Naive B cell (primary cell): ENCODE results near the gene SLC25A36. TPM values are rescaled to one million over a fixed set of nuclear protein-coding genes. Genes with fewer than 3 reads are reported as not detected.
"Not testable (repeated sequence)": the region's sequence is repeated elsewhere in the genome, so short reads cannot be mapped to it uniquely, and the experiment has no call there.

Source experiments
- ATAC-seq, 2 donors: fragments of 150-1000 bp; cut with Tn5 transposase; 2 replicates each; pipeline ENCODE4 v1.10.0; 2021; ENCODE audit warnings: low read depth in 2 of 2, mild to moderate bottlenecking in 2 of 2, moderate library complexity in 2 of 2
- DNase-seq: peaks from one replicate; pipeline ENCODE4 v3.0.0; 2022
- H3K27ac Mint-ChIP-seq, 6 donors: one replicate each; pipeline ENCODE4 v1.8.0; 2020 to 2022; ENCODE audit warnings: mild to moderate bottlenecking in 6 of 6, mixed read lengths in 6 of 6, moderate library complexity in 5 of 6, inconsistent platforms in 2 of 6
- H3K27me3 Mint-ChIP-seq, 3 donors: one replicate each; pipeline ENCODE4 v1.8.0; 2021 to 2022; ENCODE audit warnings: mixed read lengths in 3 of 3, mild to moderate bottlenecking in 1 of 3
- H3K36me3 Mint-ChIP-seq, 2 donors: one replicate each; pipeline ENCODE4 v1.8.0; 2020 to 2022; ENCODE audit warnings: mixed read lengths in 2 of 2, inconsistent platforms in 1 of 2, mild to moderate bottlenecking in 1 of 2
- H3K4me1 Mint-ChIP-seq, 3 donors: one replicate each; pipeline ENCODE4 v1.8.0; 2020 to 2022; ENCODE audit warnings: mixed read lengths in 3 of 3, inconsistent platforms in 1 of 3, mild to moderate bottlenecking in 1 of 3, moderate library complexity in 1 of 3
- H3K4me3 Mint-ChIP-seq, 8 donors: one replicate each; pipeline ENCODE4 v1.8.0; 2020 to 2022; ENCODE audit warnings: mild to moderate bottlenecking in 8 of 8, mixed read lengths in 8 of 8, moderate library complexity in 8 of 8, inconsistent platforms in 2 of 8
- H3K9me3 Mint-ChIP-seq, 7 donors: one replicate each; pipeline ENCODE4 v1.8.0; 2020 to 2022; ENCODE audit warnings: mixed read lengths in 7 of 7, mild to moderate bottlenecking in 5 of 7, inconsistent platforms in 2 of 7, moderate library complexity in 1 of 7
- polyA plus RNA-seq, 6 donors: library from polyadenylated mRNA; unstranded; fragments of 300-500 nt; fragmentation: Illumina TruSeq; gene quantifications; one replicate each; pipeline ENCODE4 v1.2.3, GENCODE V29; 2021; ENCODE audit warnings: low read depth in 6 of 6

SLC25A36 gene
- polyA plus RNA-seq, 6 donors from 2014 or later: 21.2 to 78.3 (median 57.5) TPM

GRCh38 chr3:140942221-140943104 is 827 bp downstream of the SLC25A36 start:
- H3K27ac Mint-ChIP-seq: peak overlapping the region; percentile 97 to 100 (median 98)
- peaks cover 0 to 7% of the 10 kb centered on the region in 2 donors for H3K36me3 Mint-ChIP-seq
- H3K27me3 Mint-ChIP-seq: peaks cover 0 to 5% (median 0%) of the 10 kb centered on the region in 3 donors
- H3K4me3 Mint-ChIP-seq: peak overlapping the region; percentile 84 to 98 (median 96)
- peaks cover 0 to 8% (median 0%) of the 10 kb centered on the region in 7 donors for H3K9me3 Mint-ChIP-seq
- DNase-seq (no peak), ATAC-seq (peak; percentile 13 to 15)
- peaks cover 38 to 55% (median 45%) of the 10 kb centered on the region in 3 donors for H3K4me1 Mint-ChIP-seq

GRCh38 chr3:140943781-140944552 is 2.3 kb downstream of the SLC25A36 start:
- peak overlapping the region in 6 of 8 donors; percentile 84 to 98 (median 95) for H3K4me3 Mint-ChIP-seq
- no peaks in the 10 kb centered on the region for H3K27me3 Mint-ChIP-seq
- peaks cover 42 to 59% (median 52%) of the 10 kb centered on the region in 3 donors for H3K4me1 Mint-ChIP-seq
- DNase-seq (no peak), ATAC-seq (no peak)
- peaks cover 0 to 7% of the 10 kb centered on the region in 2 donors for H3K36me3 Mint-ChIP-seq
- peak overlapping the region in 5 of 6 donors; percentile 97 to 100 (median 98) for H3K27ac Mint-ChIP-seq
- peaks cover 0 to 8% (median 0%) of the 10 kb centered on the region in 7 donors for H3K9me3 Mint-ChIP-seq

GRCh38 chr3:140948460-140949249 is 7.0 kb downstream of the SLC25A36 start:
- ATAC-seq: no peak
- DNase-seq: no peak
- peaks cover 38 to 67% (median 61%) of the 10 kb centered on the region in 3 donors for H3K4me1 Mint-ChIP-seq
- no peaks in the 10 kb centered on the region for H3K27me3 Mint-ChIP-seq
- peaks cover 0 to 7% of the 10 kb centered on the region in 2 donors for H3K36me3 Mint-ChIP-seq
- peak overlapping the region in 1 of 6 donors; percentile 33 for H3K27ac Mint-ChIP-seq
- H3K9me3 Mint-ChIP-seq: no peaks in the 10 kb centered on the region
- no peak overlapping the region for H3K4me3 Mint-ChIP-seq

- no peaks in the 10 kb centered on the region for H3K27me3 Mint-ChIP-seq
- H3K27ac Mint-ChIP-seq: peak overlapping the region in 1 of 6 donors; percentile 59
- DNase-seq (no peak), ATAC-seq (no peak)
- H3K36me3 Mint-ChIP-seq: peaks cover 0 to 7% of the 10 kb centered on the region in 2 donors
- H3K4me3 Mint-ChIP-seq: no peak overlapping the region
- H3K4me1 Mint-ChIP-seq: peaks cover 31 to 59% (median 54%) of the 10 kb centered on the region in 3 donors
- H3K9me3 Mint-ChIP-seq: no peaks in the 10 kb centered on the region
Measured at GRCh38 chr3:140950144-140950543, 8.5 kb downstream of the SLC25A36 start.

GRCh38 chr3:140950863-140951262 is 9.2 kb downstream of the SLC25A36 start:
- peak overlapping the region in 1 of 6 donors; percentile 59 for H3K27ac Mint-ChIP-seq
- H3K4me1 Mint-ChIP-seq: peaks cover 29 to 62% (median 52%) of the 10 kb centered on the region in 3 donors
- peak overlapping the region in 1 of 8 donors; percentile 23 for H3K4me3 Mint-ChIP-seq
- ATAC-seq: no peak
- no peak for DNase-seq
- H3K27me3 Mint-ChIP-seq: no peaks in the 10 kb centered on the region
- no peaks in the 10 kb centered on the region for H3K9me3 Mint-ChIP-seq
- peaks cover 0 to 7% of the 10 kb centered on the region in 2 donors for H3K36me3 Mint-ChIP-seq

- H3K36me3 Mint-ChIP-seq, H3K4me3 Mint-ChIP-seq, H3K27ac Mint-ChIP-seq, ATAC-seq, H3K9me3 Mint-ChIP-seq, DNase-seq, H3K27me3 Mint-ChIP-seq: not testable (repeated sequence)
- H3K4me1 Mint-ChIP-seq: peaks cover 20 to 56% (median 48%) of the 10 kb centered on the region in 3 donors
Measured at GRCh38 chr3:140951750-140952149, 10.1 kb downstream of the SLC25A36 start.

- Mint-ChIP-seq H3K4me1 (peaks cover 18 to 47% (median 44%) of the 10 kb centered on the region in 3 donors), H3K9me3 (no peaks in the 10 kb centered on the region), H3K27ac (no peak overlapping the region), H3K27me3 (no peaks in the 10 kb centered on the region), H3K4me3 (no peak overlapping the region), H3K36me3 (peaks cover 0 to 4% of the 10 kb centered on the region in 2 donors)
- ATAC-seq: no peak
- no peak for DNase-seq
Measured at GRCh38 chr3:140953028-140953960, 11.7 kb downstream of the SLC25A36 start.

- H3K27ac Mint-ChIP-seq: peak overlapping the region in 1 of 6 donors; percentile 6
- no peaks in the 10 kb centered on the region for H3K9me3 Mint-ChIP-seq
- H3K4me1 Mint-ChIP-seq: peaks cover 18 to 42% (median 38%) of the 10 kb centered on the region in 3 donors
- H3K36me3 Mint-ChIP-seq: peaks cover 0 to 9% of the 10 kb centered on the region in 2 donors
- no peaks in the 10 kb centered on the region for H3K27me3 Mint-ChIP-seq
- H3K4me3 Mint-ChIP-seq: no peak overlapping the region
- ATAC-seq: no peak
- DNase-seq: no peak
Measured at GRCh38 chr3:140954576-140954975, 12.9 kb downstream of the SLC25A36 start.

- ATAC-seq: no peak
- Mint-ChIP-seq H3K4me3 (no peak overlapping the region), H3K4me1 (peaks cover 11 to 32% (median 30%) of the 10 kb centered on the region in 3 donors)
Measured at GRCh38 chr3:140955645-140956044, 14.0 kb downstream of the SLC25A36 start.

GRCh38 chr3:140956058-140956835 is 14.6 kb downstream of the SLC25A36 start:
- no peak for DNase-seq
- H3K4me3 Mint-ChIP-seq: no peak overlapping the region
- H3K27me3 Mint-ChIP-seq: no peaks in the 10 kb centered on the region
- H3K4me1 Mint-ChIP-seq: peaks cover 6 to 27% (median 26%) of the 10 kb centered on the region in 3 donors
- ATAC-seq: no peak
- H3K27ac Mint-ChIP-seq: peak overlapping the region in 3 of 6 donors; percentile 41 to 69 (median 59)
- H3K36me3 Mint-ChIP-seq: peaks cover 0 to 9% of the 10 kb centered on the region in 2 donors
- no peaks in the 10 kb centered on the region for H3K9me3 Mint-ChIP-seq

More at GRCh38 chr3:140955645-140956044, 14.0 kb downstream of the SLC25A36 start:
- peaks cover 0 to 9% of the 10 kb centered on the region in 2 donors for H3K36me3 Mint-ChIP-seq
- no peaks in the 10 kb centered on the region for H3K9me3 Mint-ChIP-seq
- H3K27me3 Mint-ChIP-seq: no peaks in the 10 kb centered on the region
- no peak for DNase-seq
- H3K27ac Mint-ChIP-seq: peak overlapping the region in 1 of 6 donors; percentile 59

GRCh38 chr3:140972833-140973232 is 31.2 kb downstream of the SLC25A36 start:
- Mint-ChIP-seq H3K27me3 (no peaks in the 10 kb centered on the region), H3K27ac (no peak overlapping the region), H3K4me1 (no peaks in the 10 kb centered on the region), H3K4me3 (no peak overlapping the region), H3K36me3 (peaks cover 9 to 10% of the 10 kb centered on the region in 2 donors), H3K9me3 (no peaks in the 10 kb centered on the region)
- DNase-seq: no peak
- ATAC-seq: peak in 1 of 2 donors; percentile 48
